ENCODE results near the gene DAZ2. TPM values are rescaled to one million over a fixed set of nuclear protein-coding genes. Genes with fewer than 3 reads are reported as not detected.

Gene DAZ2
- total RNA-seq: not detected in 2 replicates

GRCh38 chrY:23219233-23219632 lies at the start of gene DAZ2:
Gene DAZ2 (plus strand): TSS chrY:23219533. CDS start chrY:23219741, 208 bp downstream.

GRCh38 chrY:23198908-23199307 lies 20.4 kb upstream of the DAZ2 start, which contains the start of gene DAZ1:
Gene DAZ1 (minus strand): TSS chrY:23199008. CDS start chrY:23198800, 208 bp downstream.

Other genes starting within 250 kb of the DAZ2 start
- not detected in 2 replicates for gene BPY2, start 235.3 kb upstream of the DAZ2 start, total RNA-seq
- gene DAZ1, start 20.5 kb upstream of the DAZ2 start, total RNA-seq: not detected in 2 replicates

All from smooth muscle cell of the pulmonary artery (primary cell).